ENCODE results near the gene FBLN1. TPM values are rescaled to one million over a fixed set of nuclear protein-coding genes. Genes with fewer than 3 reads are reported as not detected.

The FBLN1 gene
- polyA plus RNA-seq, 1 of the 3 experiments (the other 2 are of a cell fraction), result 147 TPM

DNA sequence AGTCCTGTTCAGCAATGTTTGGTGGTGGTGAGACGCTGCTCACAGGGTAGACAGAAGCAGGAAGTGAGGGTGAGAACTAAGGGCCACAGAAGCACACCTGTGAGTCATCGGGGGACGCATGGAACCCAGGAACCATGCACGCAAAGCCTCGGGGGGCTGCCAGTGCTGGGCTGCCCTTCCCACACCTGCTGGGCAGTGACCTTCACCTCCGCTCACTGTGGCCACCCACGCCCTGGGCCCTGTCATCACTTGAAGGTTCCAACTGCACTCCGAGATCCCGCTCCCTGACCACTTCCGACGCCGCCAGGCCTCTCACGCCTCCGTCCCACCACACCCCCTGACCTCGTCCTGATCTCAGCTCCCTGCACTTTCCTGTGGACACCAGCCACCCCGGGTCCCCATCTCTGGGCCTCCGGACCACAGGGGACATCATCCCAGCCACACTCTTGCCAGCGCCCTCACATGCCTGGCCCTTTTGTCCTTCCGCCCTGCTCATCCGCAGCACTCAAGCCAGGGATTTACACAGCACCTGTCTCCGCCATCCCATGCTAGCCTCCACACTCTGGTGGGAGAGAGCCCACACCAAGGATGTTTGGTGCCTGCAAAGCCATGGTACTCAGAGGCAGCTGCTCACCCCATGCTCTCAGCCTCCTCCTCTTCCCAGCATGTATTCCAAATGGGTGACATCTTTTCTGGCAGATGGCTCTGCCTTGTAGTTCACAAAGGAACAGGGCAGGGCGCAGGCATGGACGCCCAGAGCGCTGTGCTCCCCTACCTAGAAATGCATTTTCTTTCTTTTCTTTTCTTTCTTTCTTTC lies 145.8 kb downstream of the FBLN1 start:
- Histone ChIP-seq H2AFZ (ENCODE audit: low read depth) (no peak overlapping the region), H3K4me3 (ENCODE audit: low read depth in 2 of 2, low read length in 1 of 2) (no peak overlapping the region), H3K27ac (ENCODE audit: low read depth in 2 of 2, low read length in 1 of 2) (no peak overlapping the region), H3K4me2 (no peak overlapping the region), H4K20me1 (ENCODE audit: insufficient read depth) (no peaks in the 10 kb centered on the region), H3K27me3 (ENCODE audit: insufficient read depth) (no peaks in the 10 kb centered on the region), H3K79me2 (ENCODE audit: insufficient read depth) (no peaks in the 10 kb centered on the region), H3K9me3 (no peaks in the 10 kb centered on the region), H3K4me1 (ENCODE audit: control insufficient read depth in 1 of 2, insufficient read depth in 2 of 2, low read depth in 1 of 2, low read length in 1 of 2) (peaks cover 0 to 4% of the 10 kb centered on the region in 2 experiments; a peak in 1 of 4 replicates), H3K9ac (no peak overlapping the region), H3F3A (replicated peaks; ENCODE audit: insufficient read depth) (no peaks in the 10 kb centered on the region), H3K36me3 (replicated peaks in 1 of 2; ENCODE audit: control insufficient read depth in 1 of 2, insufficient read depth in 2 of 2, low read length in 1 of 2) (no peaks in the 10 kb centered on the region), H3K9me2 (no peaks in the 10 kb centered on the region)
- WGBS (ENCODE audit: low lambda C conversion rate), result 95% methylated on average over 19 of the region's 24 CpGs
- CTCF ChIA-PET, result interaction anchor here (1.0 to 7.2 kb wide), 4 partner anchors 10 to 217 kb away, joined by 3 to 97 read pairs (median 9); no protein-coding TSS in a partner anchor
- TF ChIP-seq GABPA (IDR thresholded peaks at IDR 0.05; ENCODE audit: low read depth) (no peak), TEAD4 (IDR thresholded peaks at IDR 0.05; ENCODE audit: borderline replicate concordance, insufficient read depth) (no peak), YY1 (IDR thresholded peaks at IDR 0.05; ENCODE audit: low read depth) (no peak)
- TF ChIP-seq, protein P1, sequence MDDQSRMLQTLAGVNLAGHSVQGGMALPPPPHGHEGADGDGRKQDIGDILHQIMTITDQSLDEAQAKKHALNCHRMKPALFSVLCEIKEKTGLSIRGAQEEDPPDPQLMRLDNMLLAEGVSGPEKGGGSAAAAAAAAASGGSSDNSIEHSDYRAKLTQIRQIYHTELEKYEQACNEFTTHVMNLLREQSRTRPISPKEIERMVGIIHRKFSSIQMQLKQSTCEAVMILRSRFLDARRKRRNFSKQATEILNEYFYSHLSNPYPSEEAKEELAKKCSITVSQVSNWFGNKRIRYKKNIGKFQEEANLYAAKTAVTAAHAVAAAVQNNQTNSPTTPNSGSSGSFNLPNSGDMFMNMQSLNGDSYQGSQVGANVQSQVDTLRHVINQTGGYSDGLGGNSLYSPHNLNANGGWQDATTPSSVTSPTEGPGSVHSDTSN (IDR thresholded peaks at IDR 0.05), result no peak
- TF ChIP-seq, protein P2, sequence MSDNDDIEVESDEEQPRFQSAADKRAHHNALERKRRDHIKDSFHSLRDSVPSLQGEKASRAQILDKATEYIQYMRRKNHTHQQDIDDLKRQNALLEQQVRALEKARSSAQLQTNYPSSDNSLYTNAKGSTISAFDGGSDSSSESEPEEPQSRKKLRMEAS (IDR thresholded peaks at IDR 0.05; ENCODE audit: low read depth), result no peak
- POLR2A ChIA-PET, result no interaction called here
- DNase-seq, result peak; percentile 9

DNA sequence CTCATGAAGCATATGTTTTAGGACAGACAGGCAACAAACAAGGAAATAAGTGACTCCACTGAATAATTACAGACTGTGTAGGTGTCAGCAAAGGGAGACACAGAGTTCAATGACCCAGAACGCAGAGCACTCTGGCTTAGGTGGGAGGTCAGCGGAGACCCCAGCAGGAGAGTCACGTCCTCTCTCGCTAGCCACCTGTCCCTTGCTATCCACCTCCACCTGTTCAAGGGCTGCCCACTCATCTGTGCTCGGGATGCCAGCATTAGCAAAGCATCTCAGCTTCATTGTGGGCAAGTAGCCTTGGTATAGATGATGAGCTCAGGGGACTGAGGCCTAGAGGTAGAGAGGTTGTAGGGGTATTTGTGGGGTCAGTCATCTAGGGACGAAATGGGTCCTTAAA lies 147.1 kb downstream of the FBLN1 start:
- CTCF ChIA-PET, result interaction anchor here (1.6 kb wide), 1 partner anchor 72 kb away, joined by 6 read pairs; no protein-coding TSS in a partner anchor

More for the DNA sequence above, 147.1 kb downstream of the FBLN1 start:
- H2AFZ ChIP-seq (ENCODE audit: low read depth), result no peak overlapping the region
- no peaks in the 10 kb centered on the region for H3K27me3 ChIP-seq (ENCODE audit: insufficient read depth)
- WGBS (ENCODE audit: low lambda C conversion rate), result 89% methylated on average over 6 of the region's 6 CpGs
- H3K9me2 ChIP-seq, result no peaks in the 10 kb centered on the region
- H3K9ac ChIP-seq, result no peak overlapping the region
- DNase-seq, result peak; percentile 3
- H3K4me3 ChIP-seq (ENCODE audit: low read depth in 2 of 2, low read length in 1 of 2), result no peak overlapping the region
- POLR2A ChIA-PET, result no interaction called here
- H3K27ac ChIP-seq (ENCODE audit: low read depth in 2 of 2, low read length in 1 of 2), result no peak overlapping the region
- no peaks in the 10 kb centered on the region for H3K79me2 ChIP-seq (ENCODE audit: insufficient read depth)
- peaks cover 0 to 4% of the 10 kb centered on the region in 2 experiments; a peak in 1 of 4 replicates for H3K4me1 ChIP-seq (ENCODE audit: control insufficient read depth in 1 of 2, insufficient read depth in 2 of 2, low read depth in 1 of 2, low read length in 1 of 2)
- H4K20me1 ChIP-seq (ENCODE audit: insufficient read depth), result no peaks in the 10 kb centered on the region
- H3F3A ChIP-seq (replicated peaks; ENCODE audit: insufficient read depth), result no peaks in the 10 kb centered on the region
- no peaks in the 10 kb centered on the region for H3K9me3 ChIP-seq
- H3K36me3 ChIP-seq (replicated peaks in 1 of 2; ENCODE audit: control insufficient read depth in 1 of 2, insufficient read depth in 2 of 2, low read length in 1 of 2), result no peaks in the 10 kb centered on the region
- no peak overlapping the region for H3K4me2 ChIP-seq
- TF ChIP-seq RFX5 (IDR thresholded peaks at IDR 0.05; ENCODE audit: low read length) (no peak), TAF1 (IDR thresholded peaks at IDR 0.05; ENCODE audit: borderline replicate concordance, low read depth, low read length) (no peak), POLR2AphosphoS5 (IDR thresholded peaks at IDR 0.05; ENCODE audit: low read depth, low read length) (no peak), ELF1 (IDR thresholded peaks at IDR 0.05) (no peak), NFIC (IDR thresholded peaks at IDR 0.05; ENCODE audit: borderline replicate concordance) (no peak), RXRA (IDR thresholded peaks at IDR 0.05; ENCODE audit: borderline replicate concordance, low read depth) (no peak), FOXJ3 (CRISPR knock-in tag; IDR thresholded peaks at IDR 0.05) (no peak), GABPA (IDR thresholded peaks at IDR 0.05; ENCODE audit: low read depth) (no peak), MEF2A (IDR thresholded peaks at IDR 0.05; ENCODE audit: borderline replicate concordance, low read depth) (no peak), RCOR1 (IDR thresholded peaks at IDR 0.05; ENCODE audit: low read length) (no peak)
- TF ChIP-seq, protein P2 (IDR thresholded peaks at IDR 0.05; ENCODE audit: low read depth), result no peak
- TF ChIP-seq, protein P3, sequence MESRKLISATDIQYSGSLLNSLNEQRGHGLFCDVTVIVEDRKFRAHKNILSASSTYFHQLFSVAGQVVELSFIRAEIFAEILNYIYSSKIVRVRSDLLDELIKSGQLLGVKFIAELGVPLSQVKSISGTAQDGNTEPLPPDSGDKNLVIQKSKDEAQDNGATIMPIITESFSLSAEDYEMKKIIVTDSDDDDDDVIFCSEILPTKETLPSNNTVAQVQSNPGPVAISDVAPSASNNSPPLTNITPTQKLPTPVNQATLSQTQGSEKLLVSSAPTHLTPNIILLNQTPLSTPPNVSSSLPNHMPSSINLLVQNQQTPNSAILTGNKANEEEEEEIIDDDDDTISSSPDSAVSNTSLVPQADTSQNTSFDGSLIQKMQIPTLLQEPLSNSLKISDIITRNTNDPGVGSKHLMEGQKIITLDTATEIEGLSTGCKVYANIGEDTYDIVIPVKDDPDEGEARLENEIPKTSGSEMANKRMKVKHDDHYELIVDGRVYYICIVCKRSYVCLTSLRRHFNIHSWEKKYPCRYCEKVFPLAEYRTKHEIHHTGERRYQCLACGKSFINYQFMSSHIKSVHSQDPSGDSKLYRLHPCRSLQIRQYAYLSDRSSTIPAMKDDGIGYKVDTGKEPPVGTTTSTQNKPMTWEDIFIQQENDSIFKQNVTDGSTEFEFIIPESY (IDR thresholded peaks at IDR 0.05; ENCODE audit: borderline replicate concordance, low read depth), result no peak
- TF ChIP-seq, protein P4, sequence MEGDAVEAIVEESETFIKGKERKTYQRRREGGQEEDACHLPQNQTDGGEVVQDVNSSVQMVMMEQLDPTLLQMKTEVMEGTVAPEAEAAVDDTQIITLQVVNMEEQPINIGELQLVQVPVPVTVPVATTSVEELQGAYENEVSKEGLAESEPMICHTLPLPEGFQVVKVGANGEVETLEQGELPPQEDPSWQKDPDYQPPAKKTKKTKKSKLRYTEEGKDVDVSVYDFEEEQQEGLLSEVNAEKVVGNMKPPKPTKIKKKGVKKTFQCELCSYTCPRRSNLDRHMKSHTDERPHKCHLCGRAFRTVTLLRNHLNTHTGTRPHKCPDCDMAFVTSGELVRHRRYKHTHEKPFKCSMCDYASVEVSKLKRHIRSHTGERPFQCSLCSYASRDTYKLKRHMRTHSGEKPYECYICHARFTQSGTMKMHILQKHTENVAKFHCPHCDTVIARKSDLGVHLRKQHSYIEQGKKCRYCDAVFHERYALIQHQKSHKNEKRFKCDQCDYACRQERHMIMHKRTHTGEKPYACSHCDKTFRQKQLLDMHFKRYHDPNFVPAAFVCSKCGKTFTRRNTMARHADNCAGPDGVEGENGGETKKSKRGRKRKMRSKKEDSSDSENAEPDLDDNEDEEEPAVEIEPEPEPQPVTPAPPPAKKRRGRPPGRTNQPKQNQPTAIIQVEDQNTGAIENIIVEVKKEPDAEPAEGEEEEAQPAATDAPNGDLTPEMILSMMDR (IDR thresholded peaks at IDR 0.05), result no peak
